Lower leg skin (tissue), 4 donors: Measurements from ENCODE around the gene OR9Q1. TPM values are rescaled to one million over a fixed set of nuclear protein-coding genes. Genes with fewer than 3 reads are reported as not detected.

Source experiments
- DNase-seq, 2 donors: peaks; one replicate each; pipeline ENCODE4 v3.0.0-alpha.2; 2019; ENCODE audit warnings: low spot score in 2 of 2
- H3K4me3 ChIP-seq: fragments of 200-600 bp; sonication (generic); 2 replicates; pipeline ENCODE4 v1.5.1; 2017; ENCODE audit warnings: mild to moderate bottlenecking, low read depth; ENCODE audit not compliant: poor library complexity, severe bottlenecking
- CTCF ChIP-seq, 3 donors: fragments of 450-650 bp; IDR thresholded peaks; one replicate each; pipeline ENCODE4 v1.5.1; 2016; ENCODE audit warnings: antibody characterized with exemption in 3 of 3, mild to moderate bottlenecking in 3 of 3, moderate library complexity in 2 of 3
- POLR2A ChIP-seq, 2 donors: fragments of 450-650 bp; IDR thresholded peaks; one replicate each; pipeline ENCODE4 v1.6.1; 2016 to 2017; ENCODE audit warnings: antibody characterized with exemption in 2 of 2, mild to moderate bottlenecking in 1 of 2, moderate library complexity in 1 of 2
- WGBS, 2 donors: methylation state at CpG; one replicate each; pipeline ENCODE4 v1.1.5; 2018; 5-methylcytosine and 5-hydroxymethylcytosine counted together
- intact Hi-C: fragments of 100-400 bp; cut with DNase I; formaldehyde crosslinking; loops from one replicate; pipeline ENCODE4 v1.15.0; 2023; ENCODE audit warnings: low total_unique reads
- total RNA-seq, 4 donors: library from RNA; depleted of rRNA; stranded (reverse); fragments of >200 nt; gene quantifications; one replicate each; pipeline ENCODE4 v1.1.0, GENCODE V29; 2016

OR9Q1 gene
- total RNA-seq, 4 donors from 2014 or later = not detected

GRCh38 chr11:58133309-58134076, 109.8 kb downstream of the OR9Q1 start:
- WGBS, 2 donors = 50 to 53% methylated on average over 7 of the region's 7 CpGs
- intact Hi-C loops = no loop called here
- no peak for DNase-seq
- no peak overlapping the region for H3K4me3 ChIP-seq
- TF ChIP-seq CTCF (IDR thresholded peaks at IDR 0.05) = no peak
- TF ChIP-seq POLR2A (IDR thresholded peaks at IDR 0.05) = no peak

GRCh38 chr11:58134151-58134550, 110.5 kb downstream of the OR9Q1 start:
- 80 to 86% methylated on average over 1 of the region's 1 CpG for WGBS, 2 donors
- TF ChIP-seq CTCF (IDR thresholded peaks at IDR 0.05) (no peak), POLR2A (IDR thresholded peaks at IDR 0.05) (no peak)
- intact Hi-C loops = no loop called here
- DNase-seq = no peak
- H3K4me3 ChIP-seq = no peak overlapping the region

GRCh38 chr11:58135171-58135570, 111.5 kb downstream of the OR9Q1 start:
- no peak overlapping the region for H3K4me3 ChIP-seq
- DNase-seq = no peak
- intact Hi-C loops = no loop called here
- WGBS, 2 donors = 93 to 95% methylated on average over 1 of the region's 1 CpG
- TF ChIP-seq POLR2A (IDR thresholded peaks at IDR 0.05) (no peak), CTCF (IDR thresholded peaks at IDR 0.05) (no peak)

- DNase-seq = no peak
- intact Hi-C loops = no loop called here
- no peak overlapping the region for H3K4me3 ChIP-seq
- WGBS, 2 donors = 65 to 83% methylated on average over 1 of the region's 1 CpG
- no peak for TF ChIP-seq CTCF (IDR thresholded peaks at IDR 0.05)
- TF ChIP-seq POLR2A (IDR thresholded peaks at IDR 0.05) = no peak
These were observed 119.1 kb downstream of the OR9Q1 start for GRCh38 chr11:58142761-58143160.

GRCh38 chr11:58152781-58153180, 129.1 kb downstream of the OR9Q1 start:
- 37 to 40% methylated on average over 3 of the region's 3 CpGs for whole genome bisulfite sequencing, 2 donors
- no peak for DNase-seq
- intact Hi-C loops = no loop called here
- TF ChIP-seq CTCF (IDR thresholded peaks at IDR 0.05) (no peak), POLR2A (IDR thresholded peaks at IDR 0.05) (no peak)
- H3K4me3 ChIP-seq = no peak overlapping the region

- TF ChIP-seq POLR2A (IDR thresholded peaks at IDR 0.05) = no peak
- TF ChIP-seq CTCF (IDR thresholded peaks at IDR 0.05) = no peak
- intact Hi-C loops = no loop called here
- H3K4me3 ChIP-seq = no peak overlapping the region
- WGBS, 2 donors = 78 to 85% methylated on average over 4 of the region's 4 CpGs
- no peak for DNase-seq
These were observed 140.7 kb downstream of the OR9Q1 start for GRCh38 chr11:58164389-58164788.
